Neuronal stem cell (in vitro differentiated cells): ENCODE data around the gene ATF6B.
"Not testable (repeated sequence)": the region's sequence is repeated elsewhere in the genome, so short reads cannot be mapped to it uniquely, and the experiment has no call there.

Experiments
- DNase-seq: peaks from one replicate; pipeline ENCODE4 v3.0.0-alpha.2; 2013; ENCODE audit warnings: low spot score
- H2AFZ ChIP-seq: one replicate; pipeline ENCODE4 v1.6.1; 2013; ENCODE audit warnings: mild to moderate bottlenecking, low read length, inconsistent platforms
- H2AK5ac ChIP-seq: 2 replicates; pipeline ENCODE4 v1.6.1; 2013; ENCODE audit warnings: low read depth, mild to moderate bottlenecking, inconsistent platforms, low read length, moderate library complexity, mixed read lengths
- H2BK120ac ChIP-seq: 2 replicates; pipeline ENCODE4 v1.6.1; 2013; ENCODE audit warnings: low read depth, mild to moderate bottlenecking, inconsistent platforms, low read length, moderate library complexity, mixed read lengths
- H2BK12ac ChIP-seq: one replicate; pipeline ENCODE4 v1.6.1; 2013; ENCODE audit warnings: low read length, inconsistent platforms
- H2BK15ac ChIP-seq: 2 replicates; pipeline ENCODE4 v1.6.1; 2013; ENCODE audit warnings: mild to moderate bottlenecking, low read length, inconsistent platforms, mixed read lengths
- H2BK5ac ChIP-seq: one replicate; pipeline ENCODE4 v1.6.1; 2013; ENCODE audit warnings: inconsistent platforms, mild to moderate bottlenecking, low read length, moderate library complexity
- H3K14ac ChIP-seq: one replicate; pipeline ENCODE4 v1.6.1; 2013; ENCODE audit warnings: low read length, inconsistent platforms
- H3K18ac ChIP-seq: 2 replicates; pipeline ENCODE4 v1.6.1; 2013; ENCODE audit warnings: low read length, inconsistent platforms
- H3K23ac ChIP-seq: 2 replicates; pipeline ENCODE4 v1.6.1; 2013; ENCODE audit warnings: low read depth, mild to moderate bottlenecking, mixed read lengths, low read length, inconsistent platforms; ENCODE audit not compliant: poor library complexity
- H3K27ac ChIP-seq: replicated peaks from 3 replicates; pipeline ENCODE4 v1.5.1; 2013; ENCODE audit warnings: low read length, inconsistent platforms
- H3K27me3 ChIP-seq, 3 experiments: 2 replicates each; pipeline ENCODE4 v1.6.1; 2013; ENCODE audit warnings: low read length in 3 of 3, mild to moderate bottlenecking in 2 of 3, inconsistent platforms in 1 of 3, low read depth in 1 of 3, mixed read lengths in 1 of 3, moderate library complexity in 1 of 3; ENCODE audit not compliant: control insufficient read depth in 3 of 3, insufficient read depth in 3 of 3
- H3K36me3 ChIP-seq, 2 donors: replicated peaks in 1 of 2; 2 replicates each; pipeline ENCODE4 v1.6.1; 2013; ENCODE audit warnings: low read length in 2 of 2; ENCODE audit not compliant: control insufficient read depth in 2 of 2, insufficient read depth in 2 of 2
- H3K4ac ChIP-seq: 2 replicates; pipeline ENCODE4 v1.6.1; 2013; ENCODE audit warnings: inconsistent platforms, mild to moderate bottlenecking, low read length, moderate library complexity
- H3K4me1 ChIP-seq, 2 donors: 1 replicate in 1 of 2; 2 replicates in 1 of 2; pipeline ENCODE4 v1.6.1; 2013; ENCODE audit warnings: low read length in 2 of 2, low read depth in 1 of 2; ENCODE audit not compliant: control insufficient read depth in 2 of 2, insufficient read depth in 1 of 2
- H3K4me2 ChIP-seq: one replicate; pipeline ENCODE4 v1.6.1; 2013; ENCODE audit warnings: mild to moderate bottlenecking, low read length, inconsistent platforms; ENCODE audit not compliant: insufficient read depth, poor library complexity, severe bottlenecking
- H3K4me3 ChIP-seq, 2 donors: 2 replicates each; pipeline ENCODE4 v1.5.1; 2013; ENCODE audit warnings: low read length in 2 of 2, mild to moderate bottlenecking in 2 of 2, inconsistent platforms in 1 of 2, moderate library complexity in 1 of 2
- H3K79me1 ChIP-seq: one replicate; pipeline ENCODE4 v1.6.1; 2013; ENCODE audit warnings: low read depth, mild to moderate bottlenecking, inconsistent platforms, low read length, moderate library complexity
- H3K9ac ChIP-seq: one replicate; pipeline ENCODE4 v1.6.1; 2013; ENCODE audit warnings: mild to moderate bottlenecking, low read depth, low read length, inconsistent platforms; ENCODE audit not compliant: poor library complexity
- H3K9me3 ChIP-seq, 2 donors: replicated peaks in 1 of 2; 2 replicates each; pipeline versions ENCODE3 to v1.6.1; 2013; ENCODE audit warnings: low read length in 2 of 2, mild to moderate bottlenecking in 2 of 2, inconsistent platforms in 1 of 2, low read depth in 1 of 2, mixed read lengths in 1 of 2, moderate library complexity in 1 of 2; ENCODE audit not compliant: control insufficient read depth in 2 of 2, insufficient read depth in 1 of 2
- H4K8ac ChIP-seq: one replicate; pipeline ENCODE4 v1.6.1; 2013; ENCODE audit warnings: low read depth, mild to moderate bottlenecking, inconsistent platforms, low read length, moderate library complexity
- H4K91ac ChIP-seq: one replicate; pipeline ENCODE4 v1.6.1; 2013; ENCODE audit warnings: low read length, low read depth, mild to moderate bottlenecking, inconsistent platforms; ENCODE audit not compliant: poor library complexity
- WGBS, 2 donors: extraction: QIAGEN DNeasy Blood & Tissue Kit; methylation state at CpG; one replicate each; pipeline ENCODE4 v1.1.7; 2013; ENCODE audit warnings: missing lambda C conversion rate in 2 of 2, mixed read lengths in 1 of 2; ENCODE audit not compliant: insufficient read length in 2 of 2, insufficient replicate concordance in 1 of 2; ENCODE audit errors: extremely low coverage in 2 of 2; 5-methylcytosine and 5-hydroxymethylcytosine counted together

ATF6B gene

GRCh38 chr6:32144238-32144637 is 16.2 kb upstream of the ATF6B start:
- H2BK120ac ChIP-seq, H2AFZ ChIP-seq, H4K8ac ChIP-seq, H3K4ac ChIP-seq, H3K4me3 ChIP-seq, H2BK12ac ChIP-seq, H3K18ac ChIP-seq, H3K36me3 ChIP-seq, H3K23ac ChIP-seq, H4K91ac ChIP-seq, H3K27ac ChIP-seq, H3K4me2 ChIP-seq, H2AK5ac ChIP-seq, H3K79me1 ChIP-seq, H2BK5ac ChIP-seq, H3K9ac ChIP-seq, H2BK15ac ChIP-seq, H3K4me1 ChIP-seq, H3K9me3 ChIP-seq, DNase-seq, H3K14ac ChIP-seq: not testable (repeated sequence)
- peaks cover 0 to 10% (median 6%) of the 10 kb centered on the region in 3 experiments for H3K27me3 ChIP-seq
- WGBS, 2 donors, result no CpG with 5 or more reads among the region's 7 CpGs

- no peak for DNase-seq
- H3K14ac ChIP-seq, result no peak overlapping the region
- H3K27ac ChIP-seq, result no peak overlapping the region
- WGBS, 2 donors, result no CpG with 5 or more reads among the region's 5 CpGs
- H3K4me2 ChIP-seq, result no peak overlapping the region
- H2BK15ac ChIP-seq, result no peak overlapping the region
- H3K79me1 ChIP-seq, result no peaks in the 10 kb centered on the region
- H3K27me3 ChIP-seq, result peaks cover 0 to 10% (median 0%) of the 10 kb centered on the region in 3 experiments
- no peak overlapping the region for H2BK120ac ChIP-seq
- no peak overlapping the region for H4K8ac ChIP-seq
- H2AK5ac ChIP-seq, result no peak overlapping the region
- no peak overlapping the region for H2AFZ ChIP-seq
- H3K4me3 ChIP-seq, result no peak overlapping the region
- no peak overlapping the region for H3K9ac ChIP-seq
- H3K9me3 ChIP-seq, result no peaks in the 10 kb centered on the region
- no peak overlapping the region for H4K91ac ChIP-seq
- no peaks in the 10 kb centered on the region for H3K36me3 ChIP-seq
- no peak overlapping the region for H3K4ac ChIP-seq
- H3K18ac ChIP-seq, result no peak overlapping the region
- peaks cover 0 to 2% of the 10 kb centered on the region in 2 donors for H3K4me1 ChIP-seq
- H2BK12ac ChIP-seq, result no peak overlapping the region
- H2BK5ac ChIP-seq, result no peak overlapping the region
- no peak overlapping the region for H3K23ac ChIP-seq
Observed at GRCh38 chr6:32140420-32141046, 12.5 kb upstream of the ATF6B start.

GRCh38 chr6:32139590-32139989 is 11.5 kb upstream of the ATF6B start:
- H3K9ac ChIP-seq, result no peak overlapping the region
- no peak overlapping the region for H2BK120ac ChIP-seq
- H3K36me3 ChIP-seq, result no peaks in the 10 kb centered on the region
- H3K27me3 ChIP-seq, result peaks cover 0 to 10% (median 0%) of the 10 kb centered on the region in 3 experiments
- no peaks in the 10 kb centered on the region for H3K79me1 ChIP-seq
- no peak for DNase-seq
- no peak overlapping the region for H3K27ac ChIP-seq
- H3K9me3 ChIP-seq, result no peaks in the 10 kb centered on the region
- H2BK12ac ChIP-seq, result no peak overlapping the region
- H3K4me2 ChIP-seq, result no peak overlapping the region
- no peak overlapping the region for H2AK5ac ChIP-seq
- WGBS, 2 donors, result no CpG with 5 or more reads among the region's 5 CpGs
- no peak overlapping the region for H3K4ac ChIP-seq
- no peak overlapping the region for H3K23ac ChIP-seq
- no peak overlapping the region for H4K8ac ChIP-seq
- no peak overlapping the region for H2BK15ac ChIP-seq
- no peak overlapping the region for H2BK5ac ChIP-seq
- H3K18ac ChIP-seq, result no peak overlapping the region
- H4K91ac ChIP-seq, result no peak overlapping the region
- no peak overlapping the region for H2AFZ ChIP-seq
- H3K4me1 ChIP-seq, result peaks cover 0 to 2% of the 10 kb centered on the region in 2 donors
- H3K14ac ChIP-seq, result no peak overlapping the region
- no peak overlapping the region for H3K4me3 ChIP-seq

- no peak overlapping the region for H3K14ac ChIP-seq
- no peak overlapping the region for H2BK15ac ChIP-seq
- H4K8ac ChIP-seq, result no peak overlapping the region
- H3K36me3 ChIP-seq, result no peaks in the 10 kb centered on the region
- H3K4me2 ChIP-seq, result no peak overlapping the region
- no peaks in the 10 kb centered on the region for H3K9me3 ChIP-seq
- H3K9ac ChIP-seq, result no peak overlapping the region
- H3K4me3 ChIP-seq, result no peak overlapping the region
- no peak overlapping the region for H3K23ac ChIP-seq
- no peak overlapping the region for H2AK5ac ChIP-seq
- no peak overlapping the region for H3K18ac ChIP-seq
- peaks cover 0 to 10% (median 2%) of the 10 kb centered on the region in 3 experiments for H3K27me3 ChIP-seq
- H4K91ac ChIP-seq, result no peak overlapping the region
- no peak for DNase-seq
- no peak overlapping the region for H2BK12ac ChIP-seq
- no peak overlapping the region for H2BK120ac ChIP-seq
- no peaks in the 10 kb centered on the region for H3K79me1 ChIP-seq
- H2AFZ ChIP-seq, result no peak overlapping the region
- H3K27ac ChIP-seq, result no peak overlapping the region
- no peak overlapping the region for H3K4ac ChIP-seq
- no peak overlapping the region for H2BK5ac ChIP-seq
- H3K4me1 ChIP-seq, result peaks cover 0 to 2% of the 10 kb centered on the region in 2 donors
Observed at GRCh38 chr6:32137454-32137853, 9.4 kb upstream of the ATF6B start.
